A172 (cell line): ENCODE results near the gene ATP11C. TPM values are rescaled to one million over a fixed set of nuclear protein-coding genes. Genes with fewer than 3 reads are reported as not detected.
"Not testable (repeated sequence)": the region's sequence is repeated elsewhere in the genome, so short reads cannot be mapped to it uniquely, and the experiment has no call there.

Source experiments
- DNase-seq: peaks from one replicate; pipeline ENCODE4 v3.0.0-alpha.2; 2015; ENCODE audit warnings: low spot score
- total RNA-seq: library from RNA; depleted of rRNA; stranded (reverse); fragments of >200 nt; shearing (Covaris generic); gene quantifications from 2 replicates; pipeline ENCODE4 v1.2.3, GENCODE V29; 2014; rRNA removed

Gene ATP11C
- 33.3 and 36.5 TPM in 2 replicates for total RNA-seq

DNA sequence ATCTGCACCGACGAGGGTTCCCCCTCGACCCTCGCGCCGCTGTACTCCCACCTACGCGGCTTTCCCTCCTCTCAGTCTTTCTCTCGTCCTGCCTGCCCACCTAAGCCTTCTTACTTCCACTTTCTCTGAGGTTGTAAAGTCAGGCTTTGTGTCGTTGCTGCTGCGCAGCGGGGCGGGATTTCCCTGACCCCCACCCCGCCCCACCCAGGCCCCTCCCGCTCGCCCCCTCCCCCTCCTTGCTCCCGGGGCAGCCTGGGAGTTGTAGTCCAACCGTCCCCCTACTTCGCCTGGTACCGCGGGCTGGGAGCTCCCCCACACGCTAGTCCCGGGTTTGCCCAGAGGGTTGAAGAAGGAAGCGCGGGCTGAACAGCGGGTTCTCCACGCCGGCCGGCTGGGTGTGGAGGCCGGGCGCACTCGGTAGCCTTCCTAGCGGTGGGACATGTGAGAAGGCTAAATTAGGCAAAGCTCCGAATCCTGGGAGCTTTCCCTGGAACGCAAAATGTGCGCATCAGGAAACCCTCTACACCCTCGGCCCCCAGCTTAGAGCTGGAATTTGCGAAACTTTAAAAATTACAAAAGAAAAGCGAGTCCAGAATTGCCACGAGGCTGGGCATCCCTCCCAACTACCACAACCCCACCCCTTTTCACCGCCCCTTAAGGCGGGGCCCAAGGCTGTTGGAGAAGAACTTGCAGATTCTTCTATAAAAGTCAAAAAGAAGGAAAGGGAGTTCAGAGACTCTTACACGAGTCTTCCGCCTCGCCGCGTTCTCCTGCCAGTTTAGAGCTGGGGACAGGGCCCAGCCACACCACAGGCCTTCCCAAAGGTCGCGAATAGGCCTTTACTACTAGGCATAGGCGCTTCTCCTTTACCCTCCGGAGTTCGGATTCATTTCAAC lies at the start of gene ATP11C:
Gene ATP11C, minus strand, starts transcription at position 153 of the 896 bp plus-strand sequence. CDS start 1,011 bp downstream, outside the sequence.
- DNase-seq = peak; percentile 40

GRCh38 chrX:139974471-139974870 lies 41.6 kb upstream of the ATP11C start:
- no peak for DNase-seq

GRCh38 chrX:139972629-139973624 lies 40.1 kb upstream of the ATP11C start:
- no peak for DNase-seq

GRCh38 chrX:139972113-139972512 lies 39.3 kb upstream of the ATP11C start:
- no peak for DNase-seq

DNA sequence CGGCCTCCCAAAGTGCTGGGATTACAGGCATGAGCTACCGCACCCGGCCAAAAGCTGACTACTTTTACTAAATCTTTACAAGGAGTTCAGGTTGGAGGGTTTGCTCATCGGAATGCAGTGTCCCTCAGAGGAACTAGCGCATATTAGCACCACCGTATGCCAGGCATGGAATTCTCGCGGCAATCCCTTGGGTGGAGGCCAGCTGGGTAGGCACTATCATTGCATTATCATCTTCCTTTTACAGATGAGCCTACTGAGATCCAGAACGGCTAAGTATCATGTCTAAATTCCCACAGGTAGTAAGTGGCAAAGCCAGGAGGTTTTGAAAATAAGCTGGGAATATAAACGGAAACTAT lies 38.5 kb upstream of the ATP11C start:
- DNase-seq = no peak

DNA sequence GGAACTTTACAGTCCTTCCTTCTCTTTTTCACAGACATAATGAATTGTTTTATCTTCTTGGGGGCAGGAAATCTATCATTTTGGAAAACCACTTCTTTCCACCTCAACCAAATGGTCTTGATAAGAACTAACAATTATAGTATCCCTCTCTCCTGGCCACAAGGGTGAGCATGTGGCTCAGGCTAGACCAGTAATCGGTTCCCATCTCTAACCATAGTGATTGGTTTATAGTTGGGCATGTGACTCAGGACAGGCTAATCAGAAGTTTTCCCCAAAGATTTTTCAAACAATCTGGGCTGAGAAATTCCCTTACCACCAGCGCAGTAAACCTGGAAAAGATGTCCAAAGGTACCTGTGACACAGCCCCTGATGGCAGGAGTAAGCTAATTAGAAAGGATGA lies 36.4 kb upstream of the ATP11C start:
- no peak for DNase-seq

GRCh38 chrX:139967750-139968149 lies 34.9 kb upstream of the ATP11C start:
- no peak for DNase-seq

GRCh38 chrX:139967300-139967699 lies 34.4 kb upstream of the ATP11C start:
- peak; percentile 0 for DNase-seq

GRCh38 chrX:139966159-139966558 lies 33.3 kb upstream of the ATP11C start:
- DNase-seq = not testable (repeated sequence)

DNA sequence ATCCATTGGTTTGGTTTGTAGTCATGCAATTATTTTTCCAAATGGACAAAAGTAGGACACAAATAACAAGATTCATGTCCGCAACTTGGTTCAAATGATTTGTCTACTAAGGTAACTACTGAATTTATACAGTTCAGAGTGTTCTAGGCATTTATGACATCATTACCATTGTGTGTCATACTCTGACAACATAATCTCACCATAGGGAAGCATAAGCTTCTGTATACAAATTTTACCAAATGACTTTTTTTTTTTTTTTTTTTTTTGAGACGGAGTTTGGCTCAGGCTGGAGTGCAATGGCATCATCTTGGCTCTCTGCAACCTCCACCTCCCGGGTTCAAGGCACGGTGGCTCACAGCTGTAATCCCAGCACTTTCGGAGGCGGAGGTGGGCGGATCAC lies 32.6 kb upstream of the ATP11C start, which contains the start of gene CXorf66:
Gene CXorf66, minus strand, starts transcription at position 101 of the 400 bp plus-strand sequence. Its CDS starts 25 bp downstream, at position 76.
- DNase-seq = no peak

GRCh38 chrX:139961091-139961490 lies 28.2 kb upstream of the ATP11C start:
- DNase-seq = not testable (repeated sequence)

GRCh38 chrX:139949703-139950102 lies 16.9 kb upstream of the ATP11C start:
- DNase-seq = no peak

GRCh38 chrX:139945075-139945474 lies 12.2 kb upstream of the ATP11C start:
- no peak for DNase-seq

DNA sequence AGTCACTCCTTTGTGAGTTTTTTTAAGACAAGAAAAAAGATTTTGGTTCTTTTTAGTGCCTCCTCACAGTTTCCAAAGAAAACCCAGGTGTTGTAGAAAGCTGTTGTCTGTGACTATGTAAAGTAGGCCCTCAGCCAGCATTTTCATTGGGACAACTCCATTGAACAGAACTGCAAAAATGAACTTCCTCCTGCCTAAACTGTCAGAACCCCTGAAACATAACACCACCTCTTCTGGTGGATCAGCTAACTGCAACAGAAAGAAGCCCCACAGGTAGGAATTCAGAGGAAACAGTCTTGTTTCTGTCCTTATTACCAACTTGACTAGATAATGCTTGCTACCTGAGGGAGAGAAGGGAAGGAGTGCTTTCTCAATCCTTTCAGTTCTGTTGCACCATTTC lies 3.4 kb upstream of the ATP11C start:
- DNase-seq = no peak

DNA sequence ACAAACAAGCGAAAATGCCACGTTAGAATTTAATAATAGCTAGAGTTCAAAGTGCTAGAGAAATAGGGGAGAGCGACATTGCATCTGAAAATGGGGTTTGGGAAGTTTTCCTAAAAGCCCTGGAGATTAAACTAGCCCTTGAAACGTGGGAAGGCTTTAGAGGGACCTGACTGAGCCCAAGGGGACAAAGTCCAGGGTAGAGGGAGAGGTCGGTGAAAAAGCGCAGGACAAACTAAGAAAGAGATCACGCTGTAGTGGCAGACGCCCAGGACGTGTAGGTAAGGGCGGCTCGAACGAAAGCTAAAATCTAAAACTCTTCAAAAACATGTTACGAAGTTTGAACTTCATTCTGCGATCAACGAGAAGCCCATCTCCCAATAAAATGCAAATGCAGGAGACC lies 1.1 kb upstream of the ATP11C start:
- DNase-seq = no peak

- DNase-seq = no peak
Measured at GRCh38 chrX:139932073-139932900, 566 bp downstream of the ATP11C start.

DNA sequence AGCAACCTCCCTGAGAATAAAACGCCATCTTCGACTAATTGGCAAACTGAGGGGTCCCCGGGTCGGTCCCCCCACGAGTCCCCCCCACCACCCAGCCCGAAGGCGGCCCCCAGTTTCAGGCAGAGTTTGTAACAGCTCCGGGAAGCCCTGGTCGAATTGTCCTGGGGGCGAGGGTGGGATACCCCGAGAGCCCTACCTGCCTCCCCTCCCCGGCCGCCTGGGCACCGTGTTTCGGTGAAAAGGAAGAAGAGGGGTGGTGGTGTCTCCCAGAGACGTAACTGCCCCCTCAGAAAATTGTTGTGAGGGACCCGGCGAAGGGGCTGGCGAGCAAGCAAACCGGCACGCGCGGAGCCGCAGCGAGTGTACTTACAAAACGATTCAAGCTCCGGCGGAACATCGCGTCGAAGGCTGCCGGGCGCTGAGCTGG lies 1.2 kb downstream of the ATP11C start:
- DNase-seq = no peak

GRCh38 chrX:139930916-139931645 lies 1.8 kb downstream of the ATP11C start:
- no peak for DNase-seq

DNA sequence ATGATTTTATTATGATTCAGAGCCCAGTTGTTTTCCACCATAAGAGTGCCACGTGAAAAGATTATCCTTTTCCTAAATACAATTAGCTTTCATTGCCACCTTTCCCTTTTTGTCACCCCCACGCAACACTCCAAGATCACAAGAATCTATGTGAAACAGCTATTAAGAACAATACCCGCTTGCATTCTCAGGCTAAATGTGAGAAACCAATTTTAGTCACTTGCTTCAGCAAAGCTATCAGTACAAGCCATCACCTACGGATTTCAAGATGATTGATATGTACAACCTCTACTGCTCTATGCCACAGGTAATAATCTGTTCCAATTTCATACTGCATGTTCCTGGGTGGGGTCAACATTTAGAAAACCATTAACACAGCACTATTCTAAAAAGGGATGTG lies 2.5 kb downstream of the ATP11C start:
- DNase-seq = no peak

DNA sequence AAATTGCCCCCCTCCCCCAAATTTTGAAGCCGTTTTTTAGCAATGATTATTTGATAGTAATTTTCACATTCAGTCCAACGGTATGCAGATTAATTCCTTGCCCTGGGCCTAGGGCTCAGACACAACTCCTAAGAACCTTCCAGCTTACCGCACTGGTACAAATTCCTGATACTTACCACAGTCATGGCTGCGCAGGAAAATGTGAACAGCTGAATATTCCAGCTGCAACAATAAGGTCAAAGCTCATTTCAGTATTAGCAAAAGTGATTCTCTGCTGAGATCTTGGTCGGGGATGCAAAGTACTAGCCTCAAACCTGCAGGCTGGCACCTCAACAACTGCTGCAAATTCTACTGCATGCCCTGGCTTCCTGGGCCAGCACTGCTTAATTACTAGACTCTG lies 3.0 kb downstream of the ATP11C start:
- DNase-seq = no peak

- no peak for DNase-seq
Measured at GRCh38 chrX:139924696-139925095, 8.2 kb downstream of the ATP11C start.
